Gastroesophageal sphincter (tissue), 3 donors: ENCODE data around the gene RND3.

Experiments
- CTCF ChIP-seq, 4 experiments: fragments of 200-600 bp in 2 of 4; fragments of 450-650 bp in 2 of 4; sonication (generic) in 1 of 4; IDR thresholded peaks; one replicate each; pipeline ENCODE4 v1.5.1; 2017 to 2019; ENCODE audit warnings: antibody characterized with exemption in 4 of 4, mild to moderate bottlenecking in 2 of 4, moderate library complexity in 2 of 4
- POLR2AphosphoS5 ChIP-seq: sonication (generic); formaldehyde crosslinking; IDR thresholded peaks from one replicate; pipeline ENCODE4 v1.6.1; 2017; ENCODE audit warnings: antibody characterized with exemption

- TF ChIP-seq CTCF (IDR thresholded peaks at IDR 0.05) = no peak
- TF ChIP-seq POLR2AphosphoS5 = no peak
Measured at GRCh38 chr2:150450765-150451164, 36.7 kb downstream of the RND3 start.
